Activated CD8-positive, alpha-beta memory T cell treated with anti-CD3 and anti-CD28 coated beads, Interleukin-2, amount 50 U/mL, for 1 hour (primary cell): ENCODE results near the gene RFTN1.

Experiments
- DNase-seq: peaks from one replicate; pipeline ENCODE4 v3.0.0-alpha.2; 2020; ENCODE audit errors: extremely low read depth

RFTN1 gene

DNA sequence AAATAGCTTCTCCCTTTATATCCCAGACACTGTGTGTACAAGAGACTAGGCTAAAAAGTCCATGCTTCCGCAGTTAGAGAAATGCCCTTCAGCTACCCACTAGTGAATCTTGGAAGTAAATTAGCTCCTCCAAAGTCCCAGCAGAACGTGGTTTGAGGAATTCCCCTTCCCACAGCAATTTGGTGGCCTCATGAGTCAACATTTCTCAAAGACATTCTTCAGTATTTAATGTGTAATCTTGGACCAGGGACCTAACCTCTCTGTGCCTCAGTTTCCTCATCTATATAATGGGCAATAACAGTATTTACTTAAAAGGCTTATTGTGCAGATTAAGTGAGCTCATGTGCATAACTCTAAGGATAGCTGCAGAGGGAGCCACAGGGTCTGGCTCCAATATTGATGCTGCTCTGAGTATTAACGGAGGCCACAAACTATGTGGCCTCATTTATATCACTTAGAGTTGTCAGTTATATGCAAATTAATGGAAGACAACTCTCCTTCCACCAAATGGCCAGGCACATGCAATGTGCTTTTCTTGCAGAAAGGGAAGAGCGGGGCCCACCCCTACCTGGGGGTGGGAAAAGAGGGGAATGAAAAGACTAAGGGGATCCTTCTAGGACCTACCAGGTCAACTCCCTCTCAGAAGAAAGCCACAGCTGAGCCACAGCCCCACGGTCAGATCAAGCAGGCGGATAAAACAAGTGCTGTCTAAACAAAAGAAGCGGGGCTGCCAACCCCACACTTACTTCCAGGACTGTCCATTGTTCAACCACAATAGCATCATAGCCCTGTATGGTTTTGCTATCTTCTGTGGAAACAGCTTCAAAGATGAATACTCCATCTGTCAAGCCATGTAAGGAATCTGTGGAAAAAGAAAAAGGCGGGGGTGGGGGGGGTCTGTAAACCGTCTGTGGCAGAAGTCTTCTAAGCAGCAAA, 156.0 kb downstream of the RFTN1 start:
- no peak for DNase-seq

DNA sequence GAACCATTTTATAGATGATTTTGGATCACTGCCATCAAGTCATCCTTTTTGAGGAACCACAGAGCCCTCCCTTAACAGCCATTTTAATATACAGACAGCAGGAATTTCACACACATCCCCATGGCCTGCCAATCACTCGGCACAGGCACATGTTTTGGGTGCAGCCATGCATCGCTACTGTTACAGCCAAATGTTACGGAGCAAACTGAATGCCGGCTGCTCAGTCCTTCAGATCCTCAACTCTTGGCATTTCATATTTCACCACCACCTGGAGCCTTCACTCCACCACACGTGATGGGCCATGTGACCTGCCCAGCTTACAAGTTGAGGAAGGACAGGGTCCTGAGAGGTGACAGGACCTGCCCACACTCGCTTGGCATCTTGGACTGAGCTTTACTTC, 157.7 kb downstream of the RFTN1 start:
- DNase-seq = no peak

DNA sequence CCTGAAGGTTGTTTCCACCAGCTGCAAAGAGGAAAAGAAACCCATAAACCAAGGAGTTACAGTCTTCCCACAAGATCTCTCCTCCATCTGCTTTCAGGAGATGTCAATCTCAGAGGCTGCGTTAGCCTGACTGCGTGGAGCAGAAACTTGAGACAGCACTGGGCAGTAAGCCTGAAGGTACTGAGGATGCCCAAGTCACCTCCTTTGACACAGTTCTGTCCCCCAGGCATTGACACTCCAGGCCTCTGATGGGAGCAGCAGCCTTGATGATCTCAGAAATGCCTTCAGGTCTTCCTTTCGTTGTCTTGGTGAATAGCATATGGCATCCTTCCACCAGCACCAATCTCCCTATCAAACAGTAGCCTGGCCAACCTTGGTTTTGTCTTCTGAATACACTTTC, 159.2 kb downstream of the RFTN1 start:
- DNase-seq = no peak

DNA sequence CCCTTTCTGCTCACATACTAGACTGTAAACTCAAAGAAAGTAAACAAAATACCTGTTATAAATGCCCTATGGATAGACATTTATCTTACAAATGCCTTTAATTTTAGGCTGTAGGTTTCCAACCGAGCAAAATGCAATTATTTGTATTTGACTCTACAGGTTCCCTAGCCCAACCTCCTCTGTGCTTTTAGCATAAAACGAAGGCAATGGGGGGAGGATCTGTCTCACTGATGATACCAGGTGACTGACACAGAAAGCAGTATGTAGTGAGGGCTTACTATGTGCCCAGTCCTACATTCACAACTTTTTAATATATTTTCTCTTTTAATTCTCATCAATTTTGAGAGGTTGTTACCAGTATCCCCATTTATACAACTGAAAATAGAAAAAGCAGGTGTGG, 161.1 kb downstream of the RFTN1 start:
- DNase-seq = no peak

DNA sequence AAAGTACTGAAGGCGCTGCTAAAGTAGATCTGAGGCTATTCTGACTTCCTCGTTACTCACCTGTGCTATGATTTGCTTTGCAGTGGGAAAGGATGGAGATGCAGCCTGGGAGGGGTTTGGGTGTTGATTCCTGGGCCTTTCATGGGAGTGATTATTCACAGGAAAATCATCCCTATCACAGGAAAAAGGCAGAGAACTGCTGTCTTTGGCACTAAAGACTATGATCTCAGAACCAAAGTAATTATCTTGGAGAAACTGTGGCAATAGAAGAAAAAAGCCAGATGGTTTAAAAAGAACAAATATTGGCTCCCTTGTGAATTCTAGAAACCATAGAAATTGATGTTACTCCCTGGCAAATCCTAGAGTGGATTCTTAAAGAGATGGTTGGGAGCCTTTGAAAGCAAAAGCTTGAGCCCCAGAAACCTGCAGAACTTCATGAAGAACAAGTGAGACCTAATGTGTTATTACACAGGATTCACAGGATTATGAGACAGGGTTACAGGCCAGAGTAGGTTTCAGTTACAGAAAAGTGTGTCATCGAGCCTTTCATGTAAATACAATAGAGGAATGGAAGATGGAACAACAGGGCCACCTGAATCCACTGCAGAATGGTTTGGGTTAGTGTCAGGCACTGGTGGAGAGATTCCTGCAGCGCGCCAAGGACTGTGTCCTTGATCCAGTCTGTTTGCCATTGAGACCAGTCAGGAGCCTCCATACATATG, 162.7 kb downstream of the RFTN1 start:
- DNase-seq = no peak

DNA sequence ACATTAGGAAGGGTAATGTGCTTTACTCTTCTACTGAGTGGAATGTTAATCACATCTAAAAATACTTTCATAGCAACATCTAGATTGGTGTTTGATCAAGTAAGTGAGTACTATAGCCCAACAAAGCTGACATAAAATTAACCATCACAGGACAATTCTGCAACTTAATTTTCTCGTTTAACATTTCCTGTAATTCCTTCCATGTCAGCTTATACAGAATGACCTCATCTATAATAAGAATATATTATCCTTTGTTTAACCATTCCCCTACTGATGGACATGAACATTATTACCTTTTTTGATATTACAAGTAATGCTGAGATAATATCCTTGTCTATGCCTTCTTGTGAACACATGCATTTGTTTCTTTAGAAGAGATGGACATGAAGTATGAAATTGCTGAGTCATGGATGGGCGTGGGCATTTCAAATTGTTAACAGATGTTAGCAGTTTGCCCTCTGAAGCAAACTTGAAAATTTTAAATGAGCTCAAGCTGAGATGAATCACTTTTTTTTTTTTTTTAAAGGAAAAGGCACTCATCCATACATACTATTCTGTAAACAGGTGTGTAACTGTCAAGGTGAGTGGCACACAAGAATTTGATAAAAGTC, 163.4 kb downstream of the RFTN1 start:
- no peak for DNase-seq

DNA sequence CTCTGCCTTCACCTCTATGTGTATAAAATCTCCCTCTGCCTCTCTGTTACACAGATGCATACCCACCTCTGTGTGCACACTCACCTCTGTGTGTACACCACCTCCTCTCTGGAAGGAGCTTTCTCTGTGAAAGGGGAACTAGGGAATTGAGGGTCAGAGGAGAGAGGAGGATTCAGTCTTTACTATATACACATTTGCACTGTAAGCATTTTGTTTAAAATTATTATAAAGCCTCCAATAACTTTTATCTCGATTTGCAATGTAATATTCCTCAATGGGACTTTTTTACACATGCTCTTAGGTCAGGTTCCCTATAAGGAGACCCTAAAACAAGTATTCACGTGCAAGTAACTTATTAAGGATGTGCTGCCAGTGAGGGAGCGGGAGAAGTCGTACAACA, 166.0 kb downstream of the RFTN1 start:
- no peak for DNase-seq

DNA sequence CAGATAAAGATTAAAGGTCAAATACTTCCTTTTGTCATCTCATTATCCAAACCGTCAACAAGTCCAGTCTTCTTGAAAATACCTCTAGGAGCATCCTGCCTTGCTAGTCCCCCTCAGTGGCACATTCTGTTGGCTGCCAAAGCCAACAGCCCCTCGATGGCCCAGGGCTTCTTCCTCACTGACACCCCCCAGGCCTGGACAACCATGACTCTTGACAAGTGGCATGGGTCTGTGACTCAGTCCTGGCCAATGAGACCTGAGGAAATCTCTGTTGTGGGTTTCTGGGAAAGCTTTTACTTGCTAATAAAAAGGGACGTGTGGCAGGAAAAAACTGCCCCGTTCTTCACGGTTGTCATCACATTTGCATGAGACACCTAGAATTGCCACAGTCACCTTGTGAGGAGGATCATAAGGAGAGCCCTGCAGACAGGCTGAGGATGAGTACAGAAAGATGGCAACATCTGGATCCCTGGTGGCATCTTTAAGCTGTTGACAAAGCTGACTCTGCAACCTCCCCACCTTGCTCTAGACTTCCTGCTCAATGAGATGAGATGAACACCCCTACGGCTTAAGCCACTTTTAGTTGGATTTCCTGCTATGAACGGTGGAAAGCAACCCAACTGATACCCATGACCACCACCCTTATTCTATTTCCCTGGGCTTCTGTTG, 167.0 kb downstream of the RFTN1 start:
- no peak for DNase-seq

DNA sequence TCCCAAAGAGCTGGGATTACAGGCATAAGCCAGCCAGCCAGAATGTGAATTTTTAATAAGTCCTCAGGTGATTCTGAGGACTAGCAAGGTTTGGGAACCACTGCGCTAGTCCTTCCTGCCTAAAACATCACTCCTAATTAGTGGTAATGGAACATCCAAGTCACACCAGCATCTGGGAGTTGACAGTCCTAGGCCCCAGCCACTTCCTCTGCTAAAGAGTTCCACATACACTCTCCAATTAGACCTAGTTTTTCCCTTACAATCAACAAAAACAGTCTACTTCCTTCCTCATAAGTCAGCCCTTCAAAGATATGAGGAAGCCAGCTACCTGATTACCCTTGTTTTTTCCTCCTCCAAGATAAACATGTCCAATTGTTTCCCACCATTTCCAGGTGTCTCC, 170.4 kb downstream of the RFTN1 start:
- no peak for DNase-seq

DNA sequence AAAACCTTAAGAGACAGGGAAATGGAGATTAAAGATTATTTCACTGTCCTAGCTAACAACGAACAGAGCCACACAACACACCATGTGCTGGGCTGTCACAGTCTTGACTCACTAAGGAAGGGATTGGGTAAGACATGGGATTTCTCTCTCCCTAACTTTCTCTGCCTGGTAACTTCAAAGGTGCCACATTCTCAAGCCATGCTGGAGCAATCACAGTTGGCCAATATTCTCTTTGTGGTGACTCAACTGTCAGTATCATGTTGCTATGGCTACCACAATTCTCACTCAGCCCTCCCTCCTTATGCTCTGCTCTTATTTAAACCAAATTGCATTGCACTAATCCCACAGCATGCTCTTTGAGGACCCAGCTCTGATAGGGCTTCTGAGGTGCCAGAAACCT, 174.5 kb downstream of the RFTN1 start:
- DNase-seq = no peak

DNA sequence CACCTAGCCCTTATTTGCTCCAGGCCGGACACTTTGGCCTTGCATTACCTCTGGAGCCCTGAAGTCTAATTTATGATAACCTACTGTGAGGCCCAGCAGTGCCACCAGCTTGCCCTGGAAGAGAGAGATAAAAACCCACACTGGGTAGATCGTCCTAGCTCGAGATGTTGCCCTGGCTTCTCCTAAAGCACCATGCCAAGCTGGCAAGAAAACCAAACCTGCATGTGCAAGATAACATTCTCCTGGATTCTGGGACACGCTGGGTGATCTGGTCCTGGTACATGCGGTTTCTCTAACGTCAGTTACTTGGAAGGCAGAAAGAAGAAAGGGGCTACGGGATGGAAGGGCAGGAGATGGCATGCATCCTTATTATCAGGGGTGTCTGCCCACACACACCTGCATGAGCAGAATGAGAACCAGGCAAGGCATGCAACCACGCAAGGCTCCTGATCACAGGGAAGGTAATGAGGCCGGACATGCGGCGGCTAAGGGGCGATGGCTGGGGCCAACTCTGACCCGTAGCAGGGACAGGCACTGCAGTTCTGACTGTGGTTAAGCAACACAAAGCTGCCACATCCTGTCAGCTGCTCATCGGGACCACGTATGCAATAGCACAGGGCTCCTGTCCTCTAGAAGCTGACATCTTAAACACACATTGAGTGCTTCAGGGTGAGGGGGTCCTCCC, 175.5 kb downstream of the RFTN1 start:
- no peak for DNase-seq

DNA sequence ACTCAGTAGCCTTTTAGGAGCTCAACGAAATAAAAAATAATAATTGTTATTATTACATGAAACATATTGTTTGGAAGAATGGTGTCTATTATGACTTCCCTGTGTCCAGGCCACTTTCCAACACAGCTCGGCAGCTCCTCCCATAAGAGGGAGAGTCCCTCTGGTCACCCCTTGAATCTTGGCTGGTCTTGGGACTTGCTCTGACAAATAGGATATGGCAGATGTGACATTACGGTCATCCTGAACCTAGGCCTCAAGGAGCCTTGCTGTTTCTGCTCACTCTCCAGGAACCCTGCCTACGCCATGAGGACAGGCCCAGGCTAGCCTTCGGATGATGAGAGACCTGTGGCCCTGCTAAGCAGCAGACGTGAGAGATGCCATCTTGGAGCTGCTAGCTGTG, 176.7 kb downstream of the RFTN1 start:
- no peak for DNase-seq

DNA sequence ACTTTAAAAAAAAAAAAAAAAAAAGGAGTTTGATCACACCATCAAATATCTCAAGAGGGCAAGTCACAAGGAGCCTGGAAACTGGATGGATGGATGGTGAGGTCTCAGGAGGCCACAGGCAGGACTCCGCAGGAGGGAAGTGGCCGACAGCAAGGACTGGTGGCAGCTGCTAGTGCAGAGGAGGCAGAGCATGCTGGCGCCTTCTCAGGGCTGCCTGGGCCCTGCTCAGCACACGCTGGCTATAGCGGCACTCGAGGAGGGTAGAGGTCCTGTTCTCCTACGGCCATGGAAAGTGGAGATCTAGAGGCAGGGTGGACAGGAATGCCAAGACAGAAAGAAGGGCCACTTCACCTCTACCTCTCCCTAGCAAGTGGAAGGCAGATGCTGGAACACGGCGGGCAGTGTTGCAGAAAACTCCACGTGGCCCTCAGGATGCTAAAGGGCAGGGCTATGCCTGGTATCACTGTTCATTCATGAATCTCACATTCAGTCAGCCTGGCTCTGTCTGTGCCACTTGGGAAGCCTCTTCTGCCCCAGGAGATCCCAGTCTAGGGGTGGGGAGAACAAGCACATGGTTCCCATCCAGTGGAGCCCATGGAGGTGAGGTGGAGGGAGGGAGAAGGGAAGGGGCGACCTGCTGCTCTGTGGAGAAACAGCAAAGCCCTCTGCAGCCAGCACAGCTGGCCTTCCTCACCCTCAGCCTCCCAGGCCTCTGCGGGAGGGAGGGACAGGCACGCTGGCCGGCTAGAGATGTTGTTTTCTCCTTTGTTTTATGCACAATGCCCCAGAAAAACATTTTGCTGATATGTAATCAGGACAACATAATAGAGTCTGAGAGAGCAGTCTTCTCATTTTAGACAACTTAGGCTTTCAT, 177.5 kb downstream of the RFTN1 start:
- no peak for DNase-seq

DNA sequence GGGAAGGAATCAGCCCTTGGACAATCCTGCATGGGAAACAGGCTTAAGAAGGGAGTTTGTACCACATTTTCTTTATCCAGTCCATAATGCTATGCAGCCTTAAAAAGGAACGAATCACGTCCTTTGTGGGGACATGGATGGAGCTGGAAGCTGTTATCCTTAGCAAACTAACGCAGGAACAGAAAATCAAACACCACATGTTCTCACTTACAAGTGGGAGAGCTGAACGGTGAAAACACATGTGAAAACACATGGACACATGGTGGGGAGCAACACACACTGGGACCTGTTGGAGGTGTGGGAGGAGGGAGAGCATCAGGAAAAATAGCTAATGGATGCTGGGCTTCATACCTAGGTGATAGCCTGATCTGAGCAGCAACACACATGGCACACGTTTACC, 178.2 kb downstream of the RFTN1 start:
- DNase-seq = no peak

DNA sequence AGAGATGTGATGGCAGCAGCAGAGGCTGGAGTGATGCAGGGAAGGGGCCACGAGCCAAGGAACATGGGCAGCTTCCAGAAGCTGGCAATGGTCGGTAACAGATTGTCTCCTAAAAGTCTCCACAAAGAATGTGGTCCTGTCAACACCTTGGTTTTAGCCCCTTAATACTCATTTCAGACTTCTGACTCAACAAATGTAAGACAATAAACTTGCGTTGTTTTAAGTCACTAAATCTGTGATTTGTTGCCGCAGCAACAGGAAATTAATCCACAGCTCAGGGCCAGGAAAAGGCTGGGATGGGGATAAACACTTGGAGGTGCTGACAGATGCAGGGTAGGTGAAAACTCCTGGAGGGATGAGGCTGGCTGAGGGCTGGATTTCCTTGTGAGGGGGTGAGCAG, 178.6 kb downstream of the RFTN1 start:
- DNase-seq = no peak

DNA sequence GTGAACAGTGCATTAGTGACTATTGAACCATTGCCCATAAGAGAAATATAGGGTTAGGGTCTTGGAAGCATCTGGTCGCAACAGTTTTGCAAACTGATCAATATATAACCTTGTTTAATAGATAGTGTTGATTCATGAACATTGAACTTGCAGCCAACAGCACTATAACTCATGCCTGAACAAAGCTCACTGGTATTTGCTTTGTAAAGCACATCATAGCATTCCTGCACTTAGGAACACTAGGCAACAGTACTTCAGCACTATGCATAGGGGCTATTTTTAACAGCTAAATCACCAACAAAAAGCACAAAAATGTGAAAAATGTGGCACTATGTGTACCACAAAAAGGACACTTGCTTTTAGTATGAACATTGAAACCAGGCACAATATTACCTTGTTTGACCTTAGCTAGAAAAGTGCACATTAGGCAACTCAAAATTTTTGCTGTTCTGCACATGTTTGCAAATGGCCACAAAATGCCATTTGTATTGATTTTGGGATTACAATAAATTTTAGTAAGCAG, 180.5 kb downstream of the RFTN1 start:
- DNase-seq = no peak

DNA sequence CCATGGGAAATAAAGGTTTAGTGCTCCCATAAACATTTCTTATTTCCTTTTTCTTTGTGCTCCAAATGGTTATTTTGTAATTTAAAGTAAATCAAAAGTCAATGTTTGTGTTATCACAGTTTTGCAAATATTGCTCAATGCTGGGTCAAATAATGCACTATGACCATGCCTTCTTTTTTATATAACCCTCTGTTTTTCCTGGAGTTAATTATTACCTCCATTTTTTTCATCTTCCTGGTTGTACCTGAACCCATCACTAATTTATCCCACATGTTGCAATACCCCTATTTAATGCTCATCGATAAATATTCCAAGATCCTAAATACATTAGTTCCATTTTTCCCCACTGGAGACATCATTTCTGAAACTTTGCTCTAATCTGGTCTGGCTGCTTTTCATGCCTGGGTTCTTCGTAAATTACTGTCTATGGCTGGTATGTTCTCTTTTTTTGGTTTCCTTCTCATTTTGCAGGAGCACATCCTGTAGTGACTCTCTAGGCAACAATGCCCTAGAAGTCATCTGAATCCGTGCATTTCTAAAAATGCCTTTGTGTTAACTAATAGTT, 182.1 kb downstream of the RFTN1 start:
- DNase-seq = no peak

DNA sequence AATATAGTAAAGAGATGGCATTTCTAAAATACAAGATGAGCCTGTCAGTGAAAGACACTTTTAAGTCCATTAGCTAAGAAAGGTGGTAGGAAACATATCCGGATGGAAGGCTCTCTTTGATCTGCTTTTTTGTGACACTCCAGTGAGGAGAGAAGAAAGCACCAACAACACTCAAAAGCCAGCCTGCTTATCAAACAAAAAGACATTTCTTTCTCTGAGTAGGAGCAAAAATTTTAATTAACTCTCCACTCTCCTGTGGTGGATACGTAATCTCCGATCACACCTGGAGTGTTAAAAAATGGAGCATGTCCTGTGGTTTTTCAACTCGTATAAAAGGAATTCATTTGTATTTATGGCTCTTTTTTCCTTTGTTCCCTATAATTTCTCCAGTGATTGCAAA, 183.1 kb downstream of the RFTN1 start:
- no peak for DNase-seq

DNA sequence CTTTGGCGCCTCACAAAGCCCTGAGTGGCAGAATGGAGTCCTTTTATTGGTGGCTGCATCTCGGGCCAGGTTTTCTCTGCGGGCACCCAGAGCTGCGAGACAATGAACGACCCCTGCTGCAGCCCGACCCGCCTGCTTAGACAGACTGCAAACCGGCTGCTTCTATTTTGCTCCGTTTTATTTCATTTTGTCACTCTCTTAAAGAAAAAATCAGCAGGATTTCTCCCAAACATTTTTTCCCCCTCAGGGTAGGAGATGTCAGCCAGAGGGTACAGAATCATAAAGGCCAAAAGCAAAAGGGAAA, 183.7 kb downstream of the RFTN1 start:
- DNase-seq = no peak
